ENCODE measurements around the gene DHCR24. TPM values are rescaled to one million over a fixed set of nuclear protein-coding genes. Genes with fewer than 3 reads are reported as not detected.

The DHCR24 gene
- total and polyA plus RNA-seq, 2 of the 13 experiments (the other 11 are each of a cell fraction or from before 2014, with no cell fraction given) = 374 to 448 TPM

- TF ChIP-seq FOXM1 (CRISPR knock-in tag; IDR thresholded peaks at IDR 0.05) (no peak), SSRP1 (CRISPR knock-in tag; IDR thresholded peaks at IDR 0.05) (no peak), STAT6 (CRISPR knock-in tag; IDR thresholded peaks at IDR 0.05; ENCODE audit: borderline replicate concordance) (no peak), ZNF446 (CRISPR knock-in tag; IDR thresholded peaks at IDR 0.05) (peak; percentile 84; the same call in 1 of the 2 replicates), BHLHE40 (IDR thresholded peaks at IDR 0.05; ENCODE audit: low read length) (no peak; the same call in 1 of the 2 replicates), ZNF331 (CRISPR knock-in tag; IDR thresholded peaks at IDR 0.05) (peak; percentile 54), MNT (IDR thresholded peaks at IDR 0.05) (no peak), ELF3 (CRISPR knock-in tag; IDR thresholded peaks at IDR 0.05) (no peak), ZNF577 (CRISPR knock-in tag; IDR thresholded peaks at IDR 0.05; ENCODE audit: borderline replicate concordance, low read depth) (no peak), MAFF (IDR thresholded peaks at IDR 0.05; ENCODE audit: low read depth, low read length) (no peak), AGO2 (optimal IDR thresholded peaks at IDR 0.05; ENCODE audit: low read depth, low read length) (peak; percentile 81), IRF2 (CRISPR knock-in tag; IDR thresholded peaks at IDR 0.05) (no peak; the same call in 1 of the 2 replicates), SIX4 (CRISPR knock-in tag; IDR thresholded peaks at IDR 0.05) (no peak), MTA1 (CRISPR knock-in tag; IDR thresholded peaks at IDR 0.05; ENCODE audit: borderline replicate concordance) (no peak), ZNF260 (CRISPR knock-in tag; IDR thresholded peaks at IDR 0.05; ENCODE audit: borderline replicate concordance, low read depth) (no peak), ZFP90 (CRISPR knock-in tag; IDR thresholded peaks at IDR 0.05; ENCODE audit: borderline replicate concordance) (peak; percentile 37; the same call in 1 of the 2 replicates), SMARCE1 (IDR thresholded peaks at IDR 0.05; ENCODE audit: borderline replicate concordance) (no peak), TOPORS (CRISPR knock-in tag; IDR thresholded peaks at IDR 0.05) (no peak; the same call in 1 of the 2 replicates), ZBTB26 (CRISPR knock-in tag; IDR thresholded peaks at IDR 0.05; ENCODE audit: borderline replicate concordance) (no peak), TFE3 (CRISPR knock-in tag; IDR thresholded peaks at IDR 0.05) (peak; percentile 17; the same call in 1 of the 2 replicates), PHF21A (CRISPR knock-in tag; IDR thresholded peaks at IDR 0.05) (peak; percentile 78), EEA1 (CRISPR knock-in tag; IDR thresholded peaks at IDR 0.05; ENCODE audit: borderline replicate concordance) (peak; percentile 83; the same call in 1 of the 2 replicates), ZNF136 (CRISPR knock-in tag; IDR thresholded peaks at IDR 0.05; ENCODE audit: low read depth) (no peak)
Measured at GRCh38 chr1:54886724-54887664, at the start of gene DHCR24 (continued).

Data from HepG2 (cell line).